Measurements from ENCODE around the gene RPL13.

RPL13 gene

GRCh38 chr16:89545831-89546574, 14.5 kb upstream of the RPL13 start:
- FAIRE-seq = no peak

- FAIRE-seq = no peak
Observed at GRCh38 chr16:89546781-89547180, 13.7 kb upstream of the RPL13 start.

GRCh38 chr16:89547291-89547690, 13.2 kb upstream of the RPL13 start:
- no peak for FAIRE-seq

DNA sequence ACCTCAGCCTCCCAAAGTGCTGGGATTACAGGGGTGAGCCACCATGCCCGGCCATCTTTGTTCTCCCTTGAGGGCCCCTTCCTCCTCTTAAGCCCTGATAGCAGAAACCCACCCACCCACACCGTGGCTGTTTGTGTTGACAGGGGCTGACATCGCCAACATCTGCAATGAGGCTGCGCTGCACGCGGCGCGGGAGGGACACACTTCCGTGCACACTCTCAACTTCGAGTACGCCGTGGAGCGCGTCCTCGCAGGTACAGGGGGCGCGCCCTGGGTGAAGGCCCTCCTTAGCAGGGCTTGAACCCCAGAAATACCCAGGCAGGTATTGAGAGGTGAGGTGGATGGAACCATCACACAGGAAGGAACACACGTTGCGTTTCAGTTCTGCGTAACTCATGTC, 12.6 kb upstream of the RPL13 start:
- no peak for FAIRE-seq

GRCh38 chr16:89548344-89549006, 12.0 kb upstream of the RPL13 start:
- no peak for FAIRE-seq

DNA sequence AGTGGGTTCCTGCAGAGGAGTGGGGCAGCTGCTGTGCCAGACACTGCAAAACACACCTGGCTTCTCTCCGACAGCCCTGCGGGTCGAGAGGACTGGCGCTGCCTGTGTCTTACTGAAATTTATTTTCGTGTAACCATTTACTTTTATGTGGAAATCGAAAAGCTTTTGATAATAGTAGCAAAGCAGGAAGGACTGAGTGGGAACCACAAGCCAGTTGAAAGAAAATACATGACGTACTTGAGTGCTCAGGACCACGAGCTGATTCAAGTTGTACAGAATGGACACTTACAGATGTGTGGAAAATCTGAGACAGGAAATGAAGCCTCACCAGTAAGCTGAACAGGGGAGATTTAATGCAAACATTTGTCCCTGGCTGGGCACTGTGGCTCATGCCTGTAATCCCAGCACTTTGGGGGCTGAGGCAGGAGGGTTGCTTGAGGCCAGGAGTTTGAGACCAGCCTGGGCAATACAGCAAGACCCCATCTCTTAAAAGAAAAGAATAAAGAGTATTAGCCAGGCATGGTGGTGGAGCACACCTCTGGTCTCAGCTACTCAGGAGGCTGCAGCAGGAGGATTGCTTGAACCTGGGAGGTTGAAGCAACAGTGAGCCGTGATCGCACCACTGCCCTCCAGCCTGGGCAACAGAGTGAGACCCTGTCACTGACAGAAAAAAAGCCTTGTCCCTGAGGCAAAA, 11.3 kb upstream of the RPL13 start:
- FAIRE-seq = no peak

DNA sequence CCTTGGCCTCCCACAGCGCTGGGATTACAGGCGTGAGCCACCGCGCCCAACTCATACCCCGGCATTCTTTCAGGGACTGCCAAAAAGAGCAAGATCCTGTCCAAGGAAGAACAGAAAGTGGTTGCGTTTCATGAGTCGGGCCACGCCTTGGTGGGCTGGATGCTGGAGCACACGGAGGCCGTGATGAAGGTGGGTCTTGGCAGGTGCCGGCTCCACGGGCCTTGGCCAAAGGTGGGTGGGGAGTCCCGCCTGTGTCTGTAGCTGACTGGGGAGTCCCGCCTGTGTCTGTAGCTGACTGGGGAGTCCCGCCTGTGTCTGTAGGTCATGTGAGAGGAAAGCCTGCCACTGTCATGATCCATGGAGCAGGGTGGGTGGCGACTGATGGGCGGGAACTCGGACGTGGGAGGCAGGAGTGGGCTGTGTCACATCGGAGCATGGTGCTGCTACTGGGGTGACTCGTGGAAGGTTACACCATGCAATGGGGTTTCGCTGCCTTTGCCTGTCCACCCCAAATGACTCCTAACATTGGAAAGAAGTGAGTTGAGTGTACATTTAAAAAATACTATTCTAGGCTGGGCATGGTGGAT, 10.0 kb upstream of the RPL13 start:
- FAIRE-seq = no peak

DNA sequence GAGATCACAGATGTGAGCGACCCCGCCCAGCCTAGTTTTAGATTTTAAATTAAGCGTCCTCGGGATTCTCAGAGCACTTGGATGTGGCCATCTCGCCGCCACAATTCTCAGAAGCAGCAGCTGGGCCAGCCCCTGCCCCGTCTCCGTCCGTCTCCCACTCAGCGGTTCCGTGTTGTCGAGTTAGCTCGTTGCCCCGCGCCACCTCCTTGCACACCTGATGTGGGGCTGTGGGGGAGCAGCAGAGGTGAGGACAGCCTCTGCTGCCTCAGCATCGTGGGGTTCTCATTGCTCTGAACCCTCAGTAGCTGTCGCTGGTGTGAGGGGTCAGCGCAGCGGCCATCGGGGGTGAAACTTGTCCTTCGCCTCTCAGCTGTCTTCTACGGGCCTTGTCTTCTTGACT, 8.2 kb upstream of the RPL13 start:
- FAIRE-seq = no peak

DNA sequence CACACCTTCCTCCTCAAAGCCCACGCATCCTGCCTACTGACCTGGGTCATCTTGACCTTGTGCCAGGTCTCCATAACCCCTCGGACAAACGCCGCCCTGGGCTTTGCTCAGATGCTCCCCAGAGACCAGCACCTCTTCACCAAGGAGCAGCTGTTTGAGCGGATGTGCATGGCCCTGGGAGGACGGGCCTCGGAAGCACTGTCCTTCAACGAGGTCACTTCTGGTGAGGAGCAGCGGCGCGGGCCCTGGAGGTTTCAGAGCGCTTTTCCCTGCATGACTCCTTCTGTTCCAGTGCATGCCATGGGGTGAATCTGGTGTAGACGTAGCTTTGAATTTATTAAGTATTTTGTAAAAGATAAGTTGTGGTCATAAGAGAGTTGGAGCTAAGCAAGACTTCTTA, 7.6 kb upstream of the RPL13 start:
- no peak for FAIRE-seq

DNA sequence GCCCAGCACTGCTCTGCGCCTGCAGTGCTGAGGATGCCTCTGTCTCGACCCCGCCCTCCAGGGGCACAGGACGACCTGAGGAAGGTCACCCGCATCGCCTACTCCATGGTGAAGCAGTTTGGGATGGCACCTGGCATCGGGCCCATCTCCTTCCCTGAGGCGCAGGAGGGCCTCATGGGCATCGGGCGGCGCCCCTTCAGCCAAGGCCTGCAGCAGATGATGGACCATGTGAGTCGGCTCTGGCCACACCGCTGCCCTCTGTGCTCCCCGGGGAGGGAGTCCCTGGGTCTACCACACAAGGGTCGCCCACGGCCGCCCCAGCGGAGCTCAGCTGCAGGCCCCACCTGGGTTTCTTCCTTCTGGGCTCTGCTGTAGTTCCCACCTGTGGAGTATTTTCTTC, 6.7 kb upstream of the RPL13 start:
- no peak for FAIRE-seq

- no peak for FAIRE-seq
Observed at GRCh38 chr16:89554343-89554742, 6.1 kb upstream of the RPL13 start.

- FAIRE-seq = no peak
Observed at GRCh38 chr16:89555265-89555664, 5.2 kb upstream of the RPL13 start.

DNA sequence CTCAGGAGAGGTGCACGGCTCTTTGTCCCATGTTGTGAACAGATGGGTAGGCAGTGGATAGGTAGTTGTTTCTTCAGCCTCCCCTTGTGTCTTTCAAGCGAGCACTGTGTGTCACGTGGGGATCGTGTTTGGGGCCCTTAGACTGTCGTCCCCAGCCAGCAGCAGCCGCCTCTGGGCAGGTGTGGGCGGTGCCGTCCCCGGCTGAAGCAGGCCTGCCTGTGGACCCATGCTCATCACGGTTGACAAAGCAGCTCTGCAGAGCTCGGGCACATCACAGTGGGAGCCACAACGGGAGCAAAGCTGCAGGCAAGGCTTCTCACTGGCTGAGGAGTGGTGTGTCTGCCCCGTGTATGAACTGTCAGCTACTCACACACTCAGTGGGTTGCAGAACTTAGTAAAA, 4.7 kb upstream of the RPL13 start:
- no peak for FAIRE-seq

- no peak for FAIRE-seq
Observed at GRCh38 chr16:89556750-89557689, 3.5 kb upstream of the RPL13 start.

- FAIRE-seq = no peak
Observed at GRCh38 chr16:89557690-89558490, 2.6 kb upstream of the RPL13 start.

DNA sequence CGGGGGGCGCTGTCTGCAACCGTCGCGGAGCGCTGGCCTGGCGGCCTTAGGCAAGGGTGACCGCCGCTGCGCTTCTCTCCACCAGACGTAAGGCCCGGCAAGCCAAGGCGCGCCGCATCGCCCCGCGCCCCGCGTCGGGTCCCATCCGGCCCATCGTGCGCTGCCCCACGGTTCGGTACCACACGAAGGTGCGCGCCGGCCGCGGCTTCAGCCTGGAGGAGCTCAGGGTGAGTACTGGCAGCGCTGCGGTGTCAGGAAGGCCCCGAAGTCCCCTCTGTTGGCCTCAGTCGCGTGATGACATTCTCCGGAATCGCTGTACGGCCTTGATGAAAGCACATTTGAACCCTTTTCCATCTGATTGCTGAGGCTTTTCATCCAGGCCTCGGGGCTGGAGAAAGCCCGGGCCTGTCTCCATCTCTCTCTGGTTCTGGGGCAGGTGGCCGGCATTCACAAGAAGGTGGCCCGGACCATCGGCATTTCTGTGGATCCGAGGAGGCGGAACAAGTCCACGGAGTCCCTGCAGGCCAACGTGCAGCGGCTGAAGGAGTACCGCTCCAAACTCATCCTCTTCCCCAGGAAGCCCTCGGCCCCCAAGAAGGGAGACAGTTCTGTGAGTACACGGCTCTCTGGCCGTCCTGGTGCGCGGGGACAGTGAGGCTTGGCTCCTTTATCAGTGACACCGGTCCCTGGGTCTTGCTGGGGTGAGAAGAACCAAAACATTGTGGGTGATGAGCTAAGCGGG, 831 bp downstream of the RPL13 start:
- FAIRE-seq = no peak

GRCh38 chr16:89561884-89562599, 1.6 kb downstream of the RPL13 start:
- FAIRE-seq = no peak

- FAIRE-seq = no peak
Observed at GRCh38 chr16:89562939-89563338, 2.5 kb downstream of the RPL13 start.

- no peak for FAIRE-seq
Observed at GRCh38 chr16:89563639-89564392, 3.3 kb downstream of the RPL13 start.
